ENCODE measurements around the gene CLVS2.

Gene CLVS2

GRCh38 chr6:123044341-123044860, 48.4 kb downstream of the CLVS2 start:
- H3K4me1 ChIP-seq (ENCODE audit: control extremely low read depth in 1 of 4, control insufficient read depth in 4 of 4, insufficient read depth in 4 of 4, low read length in 3 of 4): no peaks in the 10 kb centered on the region
- no peaks in the 10 kb centered on the region for H3K36me3 ChIP-seq (ENCODE audit: control insufficient read depth in 4 of 4, insufficient read depth in 4 of 4, low read length in 3 of 4)
- no peaks in the 10 kb centered on the region for H3K27me3 ChIP-seq (replicated peaks in 2 of 5; ENCODE audit: control insufficient read depth in 4 of 5, insufficient read depth in 5 of 5, low read length in 4 of 5)
- DNase-seq: no peak
- ChIA-PET CTCF (no interaction called here), POLR2A (no interaction called here)
- H3K4me3 ChIP-seq (ENCODE audit: control insufficient read depth in 1 of 7, extremely low read depth in 1 of 7, insufficient read depth in 4 of 7, low read depth in 2 of 7, low read length in 6 of 7): no peak overlapping the region
- H3K27ac ChIP-seq (ENCODE audit: insufficient read depth in 1 of 2, low read depth in 1 of 2, low read length in 2 of 2, poor library complexity in 1 of 2, severe bottlenecking in 2 of 2): no peak overlapping the region
- WGBS (ENCODE audit: insufficient coverage): 92% methylated on average over 2 of the region's 3 CpGs
- H3K9me3 ChIP-seq (ENCODE audit: control extremely low read depth in 1 of 5, control insufficient read depth in 4 of 5, insufficient read depth in 2 of 5, low read depth in 1 of 5, low read length in 4 of 5): no peaks in the 10 kb centered on the region

- H3K4me1 ChIP-seq (ENCODE audit: control extremely low read depth in 1 of 4, control insufficient read depth in 4 of 4, insufficient read depth in 4 of 4, low read length in 3 of 4): no peaks in the 10 kb centered on the region
- H3K9me3 ChIP-seq (ENCODE audit: control extremely low read depth in 1 of 5, control insufficient read depth in 4 of 5, insufficient read depth in 2 of 5, low read depth in 1 of 5, low read length in 4 of 5): no peaks in the 10 kb centered on the region
- no peaks in the 10 kb centered on the region for H3K27me3 ChIP-seq (replicated peaks in 2 of 5; ENCODE audit: control insufficient read depth in 4 of 5, insufficient read depth in 5 of 5, low read length in 4 of 5)
- CTCF ChIA-PET: no interaction called here
- 91% methylated on average over 8 of the region's 8 CpGs for WGBS (ENCODE audit: insufficient coverage)
- no peak overlapping the region for H3K27ac ChIP-seq (ENCODE audit: insufficient read depth in 1 of 2, low read depth in 1 of 2, low read length in 2 of 2, poor library complexity in 1 of 2, severe bottlenecking in 2 of 2)
- POLR2A ChIA-PET: no interaction called here
- DNase-seq: no peak
- no peak overlapping the region for H3K4me3 ChIP-seq (ENCODE audit: control insufficient read depth in 1 of 7, extremely low read depth in 1 of 7, insufficient read depth in 4 of 7, low read depth in 2 of 7, low read length in 6 of 7)
- H3K36me3 ChIP-seq (ENCODE audit: control insufficient read depth in 4 of 4, insufficient read depth in 4 of 4, low read length in 3 of 4): no peaks in the 10 kb centered on the region
Measured at GRCh38 chr6:123053602-123054225, 57.7 kb downstream of the CLVS2 start.

GRCh38 chr6:123055256-123055655, 59.2 kb downstream of the CLVS2 start:
- H3K27ac ChIP-seq (ENCODE audit: insufficient read depth in 1 of 2, low read depth in 1 of 2, low read length in 2 of 2, poor library complexity in 1 of 2, severe bottlenecking in 2 of 2): no peak overlapping the region
- POLR2A ChIA-PET: no interaction called here
- no peaks in the 10 kb centered on the region for H3K9me3 ChIP-seq (ENCODE audit: control extremely low read depth in 1 of 5, control insufficient read depth in 4 of 5, insufficient read depth in 2 of 5, low read depth in 1 of 5, low read length in 4 of 5)
- H3K27me3 ChIP-seq (replicated peaks in 2 of 5; ENCODE audit: control insufficient read depth in 4 of 5, insufficient read depth in 5 of 5, low read length in 4 of 5): no peaks in the 10 kb centered on the region
- H3K4me1 ChIP-seq (ENCODE audit: control extremely low read depth in 1 of 4, control insufficient read depth in 4 of 4, insufficient read depth in 4 of 4, low read length in 3 of 4): no peaks in the 10 kb centered on the region
- 100% methylated on average over 1 of the region's 1 CpG for WGBS (ENCODE audit: insufficient coverage)
- H3K36me3 ChIP-seq (ENCODE audit: control insufficient read depth in 4 of 4, insufficient read depth in 4 of 4, low read length in 3 of 4): no peaks in the 10 kb centered on the region
- CTCF ChIA-PET: no interaction called here
- DNase-seq: no peak
- no peak overlapping the region for H3K4me3 ChIP-seq (ENCODE audit: control insufficient read depth in 1 of 7, extremely low read depth in 1 of 7, insufficient read depth in 4 of 7, low read depth in 2 of 7, low read length in 6 of 7)

- no peak for DNase-seq
- H3K4me1 ChIP-seq (ENCODE audit: control extremely low read depth in 1 of 4, control insufficient read depth in 4 of 4, insufficient read depth in 4 of 4, low read length in 3 of 4): no peaks in the 10 kb centered on the region
- CTCF ChIA-PET: interaction anchor here (0.6 kb wide), 1 partner anchor 1003 kb away, joined by 3 read pairs; no protein-coding TSS in a partner anchor
- no peaks in the 10 kb centered on the region for H3K27me3 ChIP-seq (replicated peaks in 2 of 5; ENCODE audit: control insufficient read depth in 4 of 5, insufficient read depth in 5 of 5, low read length in 4 of 5)
- WGBS (ENCODE audit: insufficient coverage): no CpG with 5 or more reads among the region's 1 CpG
- no peak overlapping the region for H3K4me3 ChIP-seq (ENCODE audit: control insufficient read depth in 1 of 7, extremely low read depth in 1 of 7, insufficient read depth in 4 of 7, low read depth in 2 of 7, low read length in 6 of 7)
- H3K36me3 ChIP-seq (ENCODE audit: control insufficient read depth in 4 of 4, insufficient read depth in 4 of 4, low read length in 3 of 4): no peaks in the 10 kb centered on the region
- H3K9me3 ChIP-seq (ENCODE audit: control extremely low read depth in 1 of 5, control insufficient read depth in 4 of 5, insufficient read depth in 2 of 5, low read depth in 1 of 5, low read length in 4 of 5): no peaks in the 10 kb centered on the region
- no peak overlapping the region for H3K27ac ChIP-seq (ENCODE audit: insufficient read depth in 1 of 2, low read depth in 1 of 2, low read length in 2 of 2, poor library complexity in 1 of 2, severe bottlenecking in 2 of 2)
- POLR2A ChIA-PET: no interaction called here
Measured at GRCh38 chr6:123062670-123063069, 66.6 kb downstream of the CLVS2 start.

- Histone ChIP-seq H3K4me3 (ENCODE audit: control insufficient read depth in 1 of 7, extremely low read depth in 1 of 7, insufficient read depth in 4 of 7, low read depth in 2 of 7, low read length in 6 of 7) (no peak overlapping the region), H3K36me3 (ENCODE audit: control insufficient read depth in 4 of 4, insufficient read depth in 4 of 4, low read length in 3 of 4) (no peaks in the 10 kb centered on the region), H3K9me3 (ENCODE audit: control extremely low read depth in 1 of 5, control insufficient read depth in 4 of 5, insufficient read depth in 2 of 5, low read depth in 1 of 5, low read length in 4 of 5) (no peaks in the 10 kb centered on the region), H3K4me1 (ENCODE audit: control extremely low read depth in 1 of 4, control insufficient read depth in 4 of 4, insufficient read depth in 4 of 4, low read length in 3 of 4) (no peaks in the 10 kb centered on the region), H3K27me3 (replicated peaks in 2 of 5; ENCODE audit: control insufficient read depth in 4 of 5, insufficient read depth in 5 of 5, low read length in 4 of 5) (no peaks in the 10 kb centered on the region), H3K27ac (ENCODE audit: insufficient read depth in 1 of 2, low read depth in 1 of 2, low read length in 2 of 2, poor library complexity in 1 of 2, severe bottlenecking in 2 of 2) (no peak overlapping the region)
- ChIA-PET CTCF (interaction anchor here (1.2 kb wide), 1 partner anchor 9 kb away, joined by 3 read pairs; no protein-coding TSS in a partner anchor), POLR2A (no interaction called here)
- DNase-seq: no peak
- no CpG with 5 or more reads among the region's 2 CpGs for WGBS (ENCODE audit: insufficient coverage)
Measured at GRCh38 chr6:123064038-123064437, 68.0 kb downstream of the CLVS2 start.

- Histone ChIP-seq H3K36me3 (ENCODE audit: control insufficient read depth in 4 of 4, insufficient read depth in 4 of 4, low read length in 3 of 4) (no peaks in the 10 kb centered on the region), H3K27me3 (replicated peaks in 2 of 5; ENCODE audit: control insufficient read depth in 4 of 5, insufficient read depth in 5 of 5, low read length in 4 of 5) (peaks cover 0 to 1% (median 0%) of the 10 kb centered on the region in 5 experiments), H3K27ac (ENCODE audit: insufficient read depth in 1 of 2, low read depth in 1 of 2, low read length in 2 of 2, poor library complexity in 1 of 2, severe bottlenecking in 2 of 2) (no peak overlapping the region), H3K9me3 (ENCODE audit: control extremely low read depth in 1 of 5, control insufficient read depth in 4 of 5, insufficient read depth in 2 of 5, low read depth in 1 of 5, low read length in 4 of 5) (no peaks in the 10 kb centered on the region), H3K4me3 (ENCODE audit: control insufficient read depth in 1 of 7, extremely low read depth in 1 of 7, insufficient read depth in 4 of 7, low read depth in 2 of 7, low read length in 6 of 7) (no peak overlapping the region), H3K4me1 (ENCODE audit: control extremely low read depth in 1 of 4, control insufficient read depth in 4 of 4, insufficient read depth in 4 of 4, low read length in 3 of 4) (no peaks in the 10 kb centered on the region)
- no peak for DNase-seq
- CTCF ChIA-PET: no interaction called here
- WGBS (ENCODE audit: insufficient coverage): no CpG with 5 or more reads among the region's 2 CpGs
- POLR2A ChIA-PET: no interaction called here
Measured at GRCh38 chr6:123074616-123075015, 78.6 kb downstream of the CLVS2 start.

GRCh38 chr6:123085403-123085802, 89.4 kb downstream of the CLVS2 start:
- no peaks in the 10 kb centered on the region for H3K36me3 ChIP-seq (ENCODE audit: control insufficient read depth in 4 of 4, insufficient read depth in 4 of 4, low read length in 3 of 4)
- CTCF ChIA-PET: no interaction called here
- H3K9me3 ChIP-seq (ENCODE audit: control extremely low read depth in 1 of 5, control insufficient read depth in 4 of 5, insufficient read depth in 2 of 5, low read depth in 1 of 5, low read length in 4 of 5): no peaks in the 10 kb centered on the region
- no peaks in the 10 kb centered on the region for H3K4me1 ChIP-seq (ENCODE audit: control extremely low read depth in 1 of 4, control insufficient read depth in 4 of 4, insufficient read depth in 4 of 4, low read length in 3 of 4)
- WGBS (ENCODE audit: insufficient coverage): 100% methylated on average over 1 of the region's 5 CpGs
- no peak overlapping the region for H3K27ac ChIP-seq (ENCODE audit: insufficient read depth in 1 of 2, low read depth in 1 of 2, low read length in 2 of 2, poor library complexity in 1 of 2, severe bottlenecking in 2 of 2)
- POLR2A ChIA-PET: no interaction called here
- no peak overlapping the region for H3K4me3 ChIP-seq (ENCODE audit: control insufficient read depth in 1 of 7, extremely low read depth in 1 of 7, insufficient read depth in 4 of 7, low read depth in 2 of 7, low read length in 6 of 7)
- no peaks in the 10 kb centered on the region for H3K27me3 ChIP-seq (replicated peaks in 2 of 5; ENCODE audit: control insufficient read depth in 4 of 5, insufficient read depth in 5 of 5, low read length in 4 of 5)
- no peak for DNase-seq

All from common myeloid progenitor, CD34-positive (primary cell).